NT2/D1 (cell line): ENCODE results near the gene RDH13.

Experiments
- SUZ12 ChIP-seq: IDR thresholded peaks from 2 replicates; pipeline ENCODE4 v1.6.1; 2011; ENCODE audit not compliant: insufficient read length, insufficient read depth; ENCODE audit errors: extremely low read depth
- YY1 ChIP-seq: IDR thresholded peaks from 2 replicates; pipeline ENCODE4 v1.6.1; 2011; ENCODE audit not compliant: insufficient read length, insufficient read depth
- ZNF274 ChIP-seq: IDR thresholded peaks from 2 replicates; pipeline ENCODE4 v1.6.1; 2011; ENCODE audit warnings: mild to moderate bottlenecking, low read depth, low read length

GRCh38 chr19:55081770-55082019, 18.7 kb upstream of the RDH13 start:
- TF ChIP-seq ZNF274 (no peak), YY1 (no peak), SUZ12 (no peak)
